Fibroblast of lung (primary cell): Measurements from ENCODE around the gene CCDC85A. TPM values are rescaled to one million over a fixed set of nuclear protein-coding genes. Genes with fewer than 3 reads are reported as not detected.

ENCODE experiments used
- DNase-seq, 2 donors: peaks; one replicate each; pipeline versions ENCODE4 v3.0.0 to v3.0.0-alpha.2; 2010; ENCODE audit warnings: low read depth in 2 of 2
- H2AFZ ChIP-seq: 2 replicates; pipeline ENCODE4 v1.5.1; 2012; ENCODE audit warnings: low read length, control low read depth, inconsistent platforms
- H3K27ac ChIP-seq: 2 replicates; pipeline ENCODE4 v1.5.1; 2011; ENCODE audit warnings: low read length, control low read depth; ENCODE audit not compliant: insufficient read depth
- H3K27me3 ChIP-seq: 2 replicates; pipeline ENCODE4 v1.5.1; 2011; ENCODE audit warnings: mild to moderate bottlenecking, low read length; ENCODE audit not compliant: control insufficient read depth, insufficient read depth
- H3K36me3 ChIP-seq: 2 replicates; pipeline ENCODE4 v1.5.1; 2011; ENCODE audit warnings: low read length; ENCODE audit not compliant: control insufficient read depth, insufficient read depth
- H3K4me1 ChIP-seq: 2 replicates; pipeline ENCODE4 v1.5.1; 2011; ENCODE audit warnings: low read length; ENCODE audit not compliant: control insufficient read depth, insufficient read depth; ENCODE audit errors: extremely low read depth
- H3K4me2 ChIP-seq: 2 replicates; pipeline ENCODE4 v1.5.1; 2011; ENCODE audit warnings: low read length, control low read depth; ENCODE audit not compliant: insufficient read depth; ENCODE audit errors: extremely low read depth
- H3K4me3 ChIP-seq, 4 experiments: fragments of 200-600 bp in 1 of 4; sonication (generic) in 1 of 4; replicated peaks in 1 of 4; 2 replicates each; pipeline ENCODE4 v1.5.1; 2011 to 2016; ENCODE audit warnings: low read length in 4 of 4, low read depth in 3 of 4, mild to moderate bottlenecking in 3 of 4, control low read depth in 2 of 4, inconsistent platforms in 1 of 4, mixed read lengths in 1 of 4; ENCODE audit not compliant: insufficient read depth in 1 of 4; ENCODE audit errors: control extremely low read depth in 1 of 4
- H3K79me2 ChIP-seq: 2 replicates; pipeline ENCODE4 v1.5.1; 2012; ENCODE audit warnings: mild to moderate bottlenecking, low read length, inconsistent platforms; ENCODE audit not compliant: control insufficient read depth, insufficient read depth
- H3K9ac ChIP-seq: 2 replicates; pipeline ENCODE4 v1.5.1; 2011; ENCODE audit warnings: mild to moderate bottlenecking, low read length, control low read depth; ENCODE audit not compliant: insufficient read depth
- H3K9me3 ChIP-seq: 2 replicates; pipeline ENCODE4 v1.5.1; 2012; ENCODE audit warnings: low read depth, low read length; ENCODE audit not compliant: control insufficient read depth, insufficient read depth
- H4K20me1 ChIP-seq: 2 replicates; pipeline ENCODE4 v1.5.1; 2011; ENCODE audit warnings: low read length; ENCODE audit not compliant: control insufficient read depth, insufficient read depth; ENCODE audit errors: extremely low read depth
- CTCF ChIP-seq, 2 donors: IDR thresholded peaks in 1 of 2; conservative IDR thresholded peaks in 1 of 2; 1 replicate in 1 of 2; 2 replicates in 1 of 2; pipeline ENCODE4 v1.5.1; 2011 to 2012; ENCODE audit warnings: low read length in 2 of 2, control low read depth in 1 of 2, inconsistent platforms in 1 of 2, low read depth in 1 of 2, mild to moderate bottlenecking in 1 of 2
- EZH2 ChIP-seq: IDR thresholded peaks from 2 replicates; pipeline ENCODE4 v1.5.1; 2012; ENCODE audit warnings: low read length, control low read depth, mild to moderate bottlenecking; ENCODE audit errors: missing control alignments
- polyA plus RNA-seq, 2 donors: library from polyadenylated mRNA; depleted of rRNA in 1 of 2; stranded (reverse) in 1 of 2; unstranded in 1 of 2; fragments of >200 nt; gene quantifications; 2 replicates each; pipeline ENCODE4 v1.2.1, GENCODE V29; 2011 to 2012; ENCODE audit warnings: missing spikeins in 1 of 2
- total RNA-seq: library from RNA; depleted of rRNA; stranded (reverse); fragments of >200 nt; gene quantifications from 2 replicates; pipeline ENCODE4 v1.2.1, GENCODE V29; 2014

The CCDC85A gene
- total and polyA plus RNA-seq, 2 donors (not counting 1 experiment from before 2014, with no cell fraction given), result 0.03 TPM; not detected in 1

GRCh38 chr2:56348392-56349210 lies 164.8 kb downstream of the CCDC85A start:
- Histone ChIP-seq H3K9me3 (no peaks in the 10 kb centered on the region), H3K4me3 (no peak overlapping the region), H3K27me3 (no peaks in the 10 kb centered on the region), H3K36me3 (no peaks in the 10 kb centered on the region), H4K20me1 (no peaks in the 10 kb centered on the region), H3K79me2 (no peaks in the 10 kb centered on the region), H3K4me1 (no peaks in the 10 kb centered on the region), H3K27ac (no peak overlapping the region), H2AFZ (no peak overlapping the region), H3K9ac (no peak overlapping the region), H3K4me2 (no peak overlapping the region)
- TF ChIP-seq EZH2 (no peak), CTCF (conservative IDR thresholded peaks at IDR 0.05 in 1 of 2, IDR thresholded peaks at IDR 0.05 in 1 of 2; ENCODE audit: low read depth in 1 of 2, low read length in 2 of 2) (no peak)
- no peak for DNase-seq

- no peaks in the 10 kb centered on the region for H3K27me3 ChIP-seq
- H3K4me1 ChIP-seq, result no peaks in the 10 kb centered on the region
- no peaks in the 10 kb centered on the region for H3K9me3 ChIP-seq
- no peak overlapping the region for H3K4me2 ChIP-seq
- no peaks in the 10 kb centered on the region for H4K20me1 ChIP-seq
- no peak overlapping the region for H3K27ac ChIP-seq
- H2AFZ ChIP-seq, result no peak overlapping the region
- DNase-seq, result peak in 1 of 2 donors; percentile 62
- no peak overlapping the region for H3K4me3 ChIP-seq
- no peak overlapping the region for H3K9ac ChIP-seq
- TF ChIP-seq EZH2 (no peak), CTCF (conservative IDR thresholded peaks at IDR 0.05 in 1 of 2, IDR thresholded peaks at IDR 0.05 in 1 of 2; ENCODE audit: low read depth in 1 of 2, low read length in 2 of 2) (no peak)
- no peaks in the 10 kb centered on the region for H3K36me3 ChIP-seq
- no peaks in the 10 kb centered on the region for H3K79me2 ChIP-seq
Observed at GRCh38 chr2:56357655-56358295, 174.0 kb downstream of the CCDC85A start.

- H3K27ac ChIP-seq, result no peak overlapping the region
- H4K20me1 ChIP-seq, result no peaks in the 10 kb centered on the region
- no peak overlapping the region for H3K4me2 ChIP-seq
- H2AFZ ChIP-seq, result no peak overlapping the region
- DNase-seq, result no peak
- H3K79me2 ChIP-seq, result no peaks in the 10 kb centered on the region
- no peaks in the 10 kb centered on the region for H3K27me3 ChIP-seq
- H3K9ac ChIP-seq, result no peak overlapping the region
- H3K4me1 ChIP-seq, result no peaks in the 10 kb centered on the region
- H3K4me3 ChIP-seq, result no peak overlapping the region
- no peaks in the 10 kb centered on the region for H3K36me3 ChIP-seq
- H3K9me3 ChIP-seq, result no peaks in the 10 kb centered on the region
- TF ChIP-seq CTCF (conservative IDR thresholded peaks at IDR 0.05 in 1 of 2, IDR thresholded peaks at IDR 0.05 in 1 of 2; ENCODE audit: low read depth in 1 of 2, low read length in 2 of 2) (no peak), EZH2 (no peak)
Observed at GRCh38 chr2:56361844-56362243, 178.1 kb downstream of the CCDC85A start.
